Small intestine (tissue), 7 donors: ENCODE results near the gene PHRF1. TPM values are rescaled to one million over a fixed set of nuclear protein-coding genes. Genes with fewer than 3 reads are reported as not detected.

ENCODE experiments used
- DNase-seq, 2 donors: peaks; one replicate each; pipeline versions ENCODE4 v3.0.0 to v3.0.0-alpha.2; 2013
- FAIRE-seq: peaks from 2 replicates; lab custom pipeline; 2012; peaks lifted over from hg19 to GRCh38; lab: Jason Lieb, UNC
- H3K27ac ChIP-seq, 3 donors: one replicate each; pipeline ENCODE4 v1.5.1; 2013; ENCODE audit warnings: low read length in 2 of 3, mild to moderate bottlenecking in 2 of 3, control low read depth in 1 of 3, inconsistent platforms in 1 of 3, low read depth in 1 of 3, moderate library complexity in 1 of 3
- H3K27me3 ChIP-seq, 3 donors: one replicate each; pipeline ENCODE4 v1.6.1; 2013; ENCODE audit warnings: low read length in 3 of 3, inconsistent platforms in 1 of 3; ENCODE audit not compliant: control insufficient read depth in 3 of 3, insufficient read depth in 3 of 3
- H3K36me3 ChIP-seq, 3 donors: one replicate each; pipeline ENCODE4 v1.6.1; 2013; ENCODE audit warnings: low read length in 3 of 3, inconsistent platforms in 1 of 3, low read depth in 1 of 3, mild to moderate bottlenecking in 1 of 3, moderate library complexity in 1 of 3; ENCODE audit not compliant: control insufficient read depth in 3 of 3, insufficient read depth in 2 of 3
- H3K4me1 ChIP-seq, 3 donors: one replicate each; pipeline ENCODE4 v1.6.1; 2013; ENCODE audit warnings: low read length in 2 of 3, inconsistent platforms in 1 of 3, low read depth in 1 of 3, mild to moderate bottlenecking in 1 of 3, moderate library complexity in 1 of 3; ENCODE audit not compliant: control insufficient read depth in 3 of 3, insufficient read depth in 2 of 3
- H3K4me3 ChIP-seq, 3 donors: one replicate each; pipeline ENCODE4 v1.5.1; 2013; ENCODE audit warnings: low read length in 3 of 3, control low read depth in 1 of 3, inconsistent platforms in 1 of 3, low read depth in 1 of 3, mild to moderate bottlenecking in 1 of 3, moderate library complexity in 1 of 3
- H3K9me3 ChIP-seq, 2 donors: one replicate each; pipeline ENCODE4 v1.6.1; 2013; ENCODE audit warnings: low read depth in 1 of 2, low read length in 1 of 2; ENCODE audit not compliant: control insufficient read depth in 2 of 2, insufficient read depth in 1 of 2
- WGBS, 3 donors: extraction: QIAGEN DNeasy Blood & Tissue Kit; methylation state at CpG; one replicate each; pipeline ENCODE4 v1.1.7; 2013; 5-methylcytosine and 5-hydroxymethylcytosine counted together
- polyA plus RNA-seq, 4 donors: library from polyadenylated mRNA; stranded (reverse) in 3 of 4; unstranded in 1 of 4; fragments of 200-250 nt in 3 of 4; fragments of 120-200 nt in 1 of 4; gene quantifications; one replicate each; pipeline versions ENCODE4 v1.2.1 to v1.2.3, GENCODE V29; 2013
- donor health status: healthy with polysubstance abuse.
- donor health status: control.
- donor health status: control.
- donor health status: Bipolar disorder and iron deficiency.
- donor health status: healthy.

Gene PHRF1
- polyA plus RNA-seq, 4 donors: 14.6 to 43.3 (median 23.6) TPM

- Histone ChIP-seq H3K4me1 (no peaks in the 10 kb centered on the region), H3K27me3 (no peaks in the 10 kb centered on the region), H3K27ac (no peak overlapping the region), H3K4me3 (no peak overlapping the region), H3K36me3 (peaks cover 39 to 98% (median 45%) of the 10 kb centered on the region in 3 donors), H3K9me3 (no peaks in the 10 kb centered on the region)
- DNase-seq (no peak), FAIRE-seq (no peak)
- WGBS, 3 donors: 94 to 95% (median 95%) methylated on average over 23 of the region's 23 CpGs
Observed at GRCh38 chr11:601573-602245, 25.4 kb downstream of the PHRF1 start.

GRCh38 chr11:603154-603553 is 26.9 kb downstream of the PHRF1 start:
- no peak for FAIRE-seq
- peaks cover 45 to 98% (median 48%) of the 10 kb centered on the region in 3 donors for H3K36me3 ChIP-seq
- no peak overlapping the region for H3K4me3 ChIP-seq
- H3K27ac ChIP-seq: no peak overlapping the region
- H3K27me3 ChIP-seq: no peaks in the 10 kb centered on the region
- 89 to 92% (median 90%) methylated on average over 13 of the region's 13 CpGs for WGBS, 3 donors
- no peak for DNase-seq
- H3K4me1 ChIP-seq: no peaks in the 10 kb centered on the region
- no peaks in the 10 kb centered on the region for H3K9me3 ChIP-seq

- 93 to 96% (median 95%) methylated on average over 33 of the region's 33 CpGs for WGBS, 3 donors
- no peak for DNase-seq
- no peak overlapping the region for H3K4me3 ChIP-seq
- no peak for FAIRE-seq
- H3K9me3 ChIP-seq: no peaks in the 10 kb centered on the region
- no peak overlapping the region for H3K27ac ChIP-seq
- H3K4me1 ChIP-seq: no peaks in the 10 kb centered on the region
- peaks cover 47 to 98% (median 53%) of the 10 kb centered on the region in 3 donors for H3K36me3 ChIP-seq
- no peaks in the 10 kb centered on the region for H3K27me3 ChIP-seq
Observed at GRCh38 chr11:605286-606129, 29.2 kb downstream of the PHRF1 start.

DNA sequence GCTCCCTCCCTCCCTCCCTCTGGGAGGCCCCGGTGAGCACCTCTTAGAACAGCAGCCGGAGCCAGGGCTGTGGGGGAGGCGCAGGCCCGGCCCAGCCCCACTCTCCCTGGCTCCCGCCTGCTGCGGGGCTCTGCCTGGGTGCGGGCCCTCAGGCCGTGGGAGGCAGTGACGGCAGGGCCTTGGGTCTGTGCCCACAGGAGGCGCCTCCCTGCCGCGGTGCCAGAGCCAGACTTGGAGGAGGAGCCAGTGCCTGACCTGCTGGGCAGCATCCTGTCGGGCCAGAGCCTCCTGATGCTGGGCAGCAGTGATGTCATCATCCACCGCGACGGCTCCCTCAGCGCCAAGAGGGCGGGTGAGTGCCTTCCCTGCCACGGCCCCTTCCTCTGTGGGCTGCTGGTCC is 30.0 kb downstream of the PHRF1 start:
- Histone ChIP-seq H3K4me3 (no peak overlapping the region), H3K36me3 (peaks cover 47 to 100% (median 58%) of the 10 kb centered on the region in 3 donors), H3K27me3 (no peaks in the 10 kb centered on the region), H3K27ac (no peak overlapping the region), H3K4me1 (no peaks in the 10 kb centered on the region), H3K9me3 (no peaks in the 10 kb centered on the region)
- FAIRE-seq (no peak), DNase-seq (no peak)
- 60 to 82% (median 75%) methylated on average over 13 to 19 of the region's 19 CpGs for WGBS, 3 donors

DNA sequence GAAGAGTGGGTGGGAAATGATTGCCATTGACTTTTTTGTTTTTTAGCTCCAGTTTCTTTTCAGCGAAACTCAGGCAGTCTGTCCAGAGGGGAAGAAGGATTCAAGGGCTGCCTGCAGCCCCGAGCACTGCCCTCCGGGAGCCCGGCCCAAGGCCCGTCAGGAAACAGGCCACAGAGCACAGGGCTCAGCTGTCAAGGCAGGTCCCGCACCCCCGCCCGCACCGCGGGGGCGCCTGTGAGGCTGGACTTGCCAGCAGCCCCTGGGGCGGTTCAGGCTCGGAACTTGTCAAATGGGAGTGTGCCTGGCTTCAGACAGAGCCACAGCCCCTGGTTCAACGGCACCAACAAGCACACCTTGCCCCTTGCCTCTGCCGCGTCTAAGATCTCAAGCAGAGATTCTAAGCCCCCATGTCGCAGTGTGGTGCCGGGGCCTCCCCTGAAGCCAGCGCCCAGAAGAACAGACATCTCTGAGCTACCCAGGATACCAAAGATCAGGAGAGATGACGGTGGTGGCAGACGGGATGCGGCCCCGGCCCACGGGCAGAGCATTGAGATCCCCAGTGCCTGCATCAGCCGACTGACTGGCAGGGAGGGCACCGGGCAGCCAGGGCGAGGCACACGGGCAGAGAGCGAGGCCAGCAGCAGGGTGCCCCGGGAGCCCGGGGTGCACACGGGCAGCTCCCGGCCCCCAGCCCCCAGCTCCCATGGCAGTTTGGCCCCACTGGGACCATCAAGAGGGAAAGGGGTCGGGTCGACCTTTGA is 30.9 kb downstream of the PHRF1 start:
- DNase-seq (no peak), FAIRE-seq (no peak)
- Histone ChIP-seq H3K9me3 (no peaks in the 10 kb centered on the region), H3K4me1 (no peaks in the 10 kb centered on the region), H3K27ac (no peak overlapping the region), H3K36me3 (peaks cover 42 to 100% (median 53%) of the 10 kb centered on the region in 3 donors), H3K27me3 (no peaks in the 10 kb centered on the region), H3K4me3 (no peak overlapping the region)
- WGBS, 3 donors: 91 to 93% (median 92%) methylated on average over 34 to 35 of the region's 35 CpGs

DNA sequence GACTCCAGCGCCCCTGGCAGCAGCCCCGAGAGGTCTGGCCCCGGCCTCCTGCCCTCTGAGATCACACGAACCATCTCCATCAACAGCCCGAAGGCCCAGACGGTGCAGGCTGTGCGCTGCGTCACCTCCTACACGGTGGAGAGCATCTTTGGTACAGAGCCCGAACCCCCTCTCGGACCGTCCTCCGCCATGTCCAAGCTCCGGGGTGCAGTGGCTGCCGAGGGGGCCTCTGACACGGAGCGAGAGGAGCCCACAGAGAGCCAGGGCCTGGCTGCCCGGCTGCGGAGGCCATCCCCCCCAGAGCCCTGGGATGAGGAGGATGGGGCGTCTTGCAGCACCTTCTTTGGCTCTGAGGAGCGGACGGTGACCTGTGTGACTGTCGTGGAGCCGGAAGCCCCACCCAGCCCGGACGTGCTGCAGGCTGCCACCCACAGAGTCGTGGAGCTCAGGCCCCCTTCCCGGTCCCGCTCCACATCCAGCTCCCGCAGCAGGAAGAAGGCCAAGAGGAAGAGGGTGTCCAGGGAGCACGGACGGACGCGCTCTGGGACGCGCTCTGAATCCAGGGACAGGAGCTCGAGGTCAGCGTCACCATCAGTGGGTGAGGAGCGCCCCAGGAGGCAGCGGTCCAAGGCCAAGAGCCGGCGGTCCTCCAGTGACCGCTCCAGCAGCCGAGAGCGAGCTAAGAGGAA is 31.8 kb downstream of the PHRF1 start:
- peaks cover 0 to 3% (median 2%) of the 10 kb centered on the region in 3 donors for H3K4me1 ChIP-seq
- no peaks in the 10 kb centered on the region for H3K9me3 ChIP-seq
- H3K27ac ChIP-seq: no peak overlapping the region
- DNase-seq (no peak), FAIRE-seq (no peak)
- no peak overlapping the region for H3K4me3 ChIP-seq
- H3K36me3 ChIP-seq: peaks cover 48 to 100% (median 52%) of the 10 kb centered on the region in 3 donors
- WGBS, 3 donors: 91 to 94% (median 93%) methylated on average over 44 to 45 of the region's 45 CpGs
- no peaks in the 10 kb centered on the region for H3K27me3 ChIP-seq

GRCh38 chr11:608791-609251 is 32.6 kb downstream of the PHRF1 start:
- H3K4me3 ChIP-seq: no peak overlapping the region
- H3K9me3 ChIP-seq: no peaks in the 10 kb centered on the region
- H3K4me1 ChIP-seq: peaks cover 2 to 7% (median 4%) of the 10 kb centered on the region in 3 donors
- no peak overlapping the region for H3K27ac ChIP-seq
- FAIRE-seq (no peak), DNase-seq (no peak)
- H3K36me3 ChIP-seq: peaks cover 47 to 99% (median 49%) of the 10 kb centered on the region in 3 donors
- WGBS, 3 donors: 81 to 93% (median 82%) methylated on average over 28 of the region's 28 CpGs
- no peaks in the 10 kb centered on the region for H3K27me3 ChIP-seq
